H1 (cell line): ENCODE results near the gene KNDC1. TPM values are rescaled to one million over a fixed set of nuclear protein-coding genes. Genes with fewer than 3 reads are reported as not detected.

Source experiments
- CTCF ChIA-PET: fragments of 300-600 bp; sonication (Branson Sonifier 250); formaldehyde crosslinking; loops from one replicate; lab custom pipeline; 2021; ENCODE audit not compliant: partially characterized antibody; lab: Charles Lee
- POLR2A ChIA-PET: fragments of 300-600 bp; sonication (Branson Sonifier 250); formaldehyde crosslinking; loops from one replicate; lab custom pipeline; 2021; ENCODE audit warnings: inconsistent platforms; ENCODE audit not compliant: partially characterized antibody; lab: Charles Lee
- DNase-seq, 2 experiments: peaks; one replicate each; pipeline versions ENCODE4 v3.0.0 to v3.0.0-alpha.2; 2010 to 2022; ENCODE audit warnings: low spot score in 2 of 2, low read depth in 1 of 2, mixed read lengths in 1 of 2
- FAIRE-seq: peaks from 2 replicates; lab custom pipeline; 2011; peaks lifted over from hg19 to GRCh38; lab: Jason Lieb, UNC
- H2AFZ ChIP-seq: 2 replicates; pipeline ENCODE4 v1.8.1; 2012; ENCODE audit warnings: low read length, inconsistent platforms
- H2AK5ac ChIP-seq: 2 replicates; pipeline ENCODE4 v1.6.1; 2013; ENCODE audit warnings: low read depth, low read length
- H2BK120ac ChIP-seq: replicated peaks from 2 replicates; pipeline ENCODE3; 2013; ENCODE audit warnings: low read depth, low read length, inconsistent platforms
- H2BK12ac ChIP-seq: 2 replicates; pipeline ENCODE4 v1.6.1; 2013; ENCODE audit warnings: low read depth, low read length
- H2BK15ac ChIP-seq: 2 replicates; pipeline ENCODE4 v1.6.1; 2013; ENCODE audit warnings: low read length
- H2BK20ac ChIP-seq: 2 replicates; pipeline ENCODE4 v1.6.1; 2013; ENCODE audit warnings: low read length
- H2BK5ac ChIP-seq: 2 replicates; pipeline ENCODE4 v1.6.1; 2013; ENCODE audit warnings: low read depth, low read length
- H3K14ac ChIP-seq: 2 replicates; pipeline ENCODE4 v1.6.1; 2013; ENCODE audit warnings: inconsistent platforms; ENCODE audit not compliant: insufficient read length
- H3K18ac ChIP-seq: 2 replicates; pipeline ENCODE4 v1.6.1; 2013; ENCODE audit warnings: low read length; ENCODE audit errors: extremely low read depth
- H3K23ac ChIP-seq: 2 replicates; pipeline ENCODE4 v1.6.1; 2013; ENCODE audit warnings: inconsistent platforms; ENCODE audit not compliant: insufficient read length
- H3K23me2 ChIP-seq: 2 replicates; pipeline ENCODE4 v1.6.1; 2013; ENCODE audit warnings: low read depth, low read length
- H3K27ac ChIP-seq: 2 replicates; pipeline ENCODE4 v1.6.1; 2011; ENCODE audit warnings: low read depth, low read length, inconsistent platforms
- H3K27me3 ChIP-seq, 4 experiments: replicated peaks in 1 of 4; 1 replicate in 1 of 4; 2 replicates in 3 of 4; pipeline versions ENCODE4 v1.6.1 to v1.8.1; 2011 to 2013; ENCODE audit warnings: low read length in 3 of 4, mild to moderate bottlenecking in 3 of 4, inconsistent platforms in 2 of 4, mixed read lengths in 2 of 4, moderate library complexity in 1 of 4; ENCODE audit not compliant: control insufficient read depth in 3 of 4, insufficient read depth in 3 of 4; ENCODE audit errors: extremely low read depth in 1 of 4
- H3K36me3 ChIP-seq, 4 experiments: 2 replicates each; pipeline versions ENCODE4 v1.6.1 to v1.8.1; 2011 to 2013; ENCODE audit warnings: mild to moderate bottlenecking in 4 of 4, low read length in 3 of 4, moderate library complexity in 2 of 4, control low read depth in 1 of 4, inconsistent platforms in 1 of 4; ENCODE audit not compliant: insufficient read depth in 4 of 4, control insufficient read depth in 2 of 4
- H3K4ac ChIP-seq: replicated peaks from 2 replicates; pipeline ENCODE3; 2013; ENCODE audit warnings: low read length, low read depth, mixed read lengths, inconsistent platforms; ENCODE audit not compliant: insufficient read length
- H3K4me1 ChIP-seq, 4 experiments: replicated peaks in 1 of 4; 1 replicate in 1 of 4; 2 replicates in 3 of 4; pipeline versions ENCODE4 v1.6.1 to v1.8.1; 2011 to 2013; ENCODE audit warnings: low read length in 3 of 4, inconsistent platforms in 2 of 4, mixed read lengths in 1 of 4; ENCODE audit not compliant: insufficient read depth in 4 of 4, control insufficient read depth in 3 of 4
- H3K4me2 ChIP-seq, 2 experiments: 2 replicates each; pipeline versions ENCODE4 v1.6.1 to v1.8.1; 2011 to 2013; ENCODE audit warnings: low read depth in 2 of 2, low read length in 2 of 2, control low read depth in 1 of 2, inconsistent platforms in 1 of 2, mild to moderate bottlenecking in 1 of 2; ENCODE audit not compliant: insufficient read depth in 1 of 2
- H3K4me3 ChIP-seq, 4 experiments: fragments of 200-600, 300-600 bp in 1 of 4; sonication (generic), shearing (Covaris generic), sonication (Bioruptor Twin) in 1 of 4; 2 replicates each; pipeline versions ENCODE4 v1.5.1 to v1.8.1; 2011 to 2016; ENCODE audit warnings: low read length in 4 of 4, low read depth in 3 of 4, control low read depth in 2 of 4, inconsistent platforms in 2 of 4, mild to moderate bottlenecking in 2 of 4, mixed read lengths in 1 of 4, moderate library complexity in 1 of 4; ENCODE audit not compliant: insufficient read depth in 2 of 4; ENCODE audit errors: extremely low read depth in 1 of 4
- H3K56ac ChIP-seq: replicated peaks from 2 replicates; pipeline ENCODE3; 2013; ENCODE audit warnings: low read depth, mild to moderate bottlenecking, mixed read lengths, low read length, inconsistent platforms; ENCODE audit not compliant: insufficient read length
- H3K79me1 ChIP-seq: 2 replicates; pipeline ENCODE4 v1.6.1; 2013; ENCODE audit warnings: low read depth, low read length, control low read depth
- H3K79me2 ChIP-seq, 2 experiments: 2 replicates each; pipeline versions ENCODE4 v1.6.1 to v1.8.1; 2012 to 2013; ENCODE audit warnings: low read length in 2 of 2, mild to moderate bottlenecking in 2 of 2, inconsistent platforms in 1 of 2; ENCODE audit not compliant: insufficient read depth in 2 of 2, control insufficient read depth in 1 of 2
- H3K9ac ChIP-seq, 4 experiments: replicated peaks in 1 of 4; 1 replicate in 1 of 4; 2 replicates in 3 of 4; pipeline versions ENCODE4 v1.6.1 to v1.8.1; 2011 to 2013; ENCODE audit warnings: low read depth in 3 of 4, low read length in 3 of 4, control low read depth in 2 of 4, mild to moderate bottlenecking in 2 of 4, moderate library complexity in 2 of 4, inconsistent platforms in 1 of 4; ENCODE audit errors: extremely low read depth in 1 of 4
- H3K9me3 ChIP-seq, 2 experiments: 2 replicates each; pipeline versions ENCODE4 v1.6.1 to v1.8.1; 2012 to 2013; ENCODE audit warnings: mild to moderate bottlenecking in 2 of 2, moderate library complexity in 2 of 2, control low read depth in 1 of 2, inconsistent platforms in 1 of 2, low read depth in 1 of 2, low read length in 1 of 2, mixed read lengths in 1 of 2; ENCODE audit not compliant: insufficient read depth in 2 of 2
- H4K20me1 ChIP-seq, 2 experiments: replicated peaks in 1 of 2; 2 replicates each; pipeline versions ENCODE3 to v1.8.1; 2011 to 2013; ENCODE audit warnings: inconsistent platforms in 2 of 2, low read length in 2 of 2, mild to moderate bottlenecking in 1 of 2; ENCODE audit not compliant: insufficient read depth in 2 of 2, control insufficient read depth in 1 of 2
- H4K5ac ChIP-seq: 2 replicates; pipeline ENCODE4 v1.6.1; 2013; ENCODE audit warnings: low read length, low read depth, mixed read lengths, inconsistent platforms; ENCODE audit not compliant: insufficient read length
- H4K8ac ChIP-seq: 2 replicates; pipeline ENCODE4 v1.8.0; 2013; ENCODE audit warnings: mild to moderate bottlenecking, moderate library complexity, low read length, inconsistent platforms; ENCODE audit not compliant: insufficient read depth; ENCODE audit errors: extremely low read depth
- H4K91ac ChIP-seq: replicated peaks from 2 replicates; pipeline ENCODE3; 2013; ENCODE audit warnings: low read length, mixed read lengths, inconsistent platforms; ENCODE audit not compliant: insufficient read length
- BCL11A ChIP-seq, 2 experiments: IDR thresholded peaks; one replicate each; pipeline ENCODE4 v1.6.1; 2011; ENCODE audit warnings: low read depth in 2 of 2, low read length in 2 of 2, mild to moderate bottlenecking in 2 of 2
- CBX5 ChIP-seq: fragments of 300-800, 300-1000 bp; sonication (generic); IDR thresholded peaks from 2 replicates; pipeline ENCODE4 v1.7.1; 2016; ENCODE audit warnings: antibody characterized with exemption, low read length, low read depth
- FOSL1 ChIP-seq: IDR thresholded peaks from 2 replicates; pipeline ENCODE4 v1.6.1; 2011; ENCODE audit warnings: mild to moderate bottlenecking, low read depth, low read length, moderate library complexity; ENCODE audit not compliant: insufficient read depth
- HDAC6 ChIP-seq: IDR thresholded peaks from one replicate; pipeline ENCODE4 v1.7.1; 2012; ENCODE audit warnings: low read depth, mild to moderate bottlenecking, inconsistent platforms, low read length, moderate library complexity
- KDM1A ChIP-seq: fragments of 200-600, 300-600 bp; sonication (generic); IDR thresholded peaks from 2 replicates; pipeline ENCODE4 v1.7.1; 2016; ENCODE audit warnings: mild to moderate bottlenecking, low read length, borderline replicate concordance
- NRF1 ChIP-seq: IDR thresholded peaks from 2 replicates; pipeline ENCODE4 v1.6.1; 2011; ENCODE audit warnings: mild to moderate bottlenecking, low read depth, low read length, improper control_type of control experiment
- POLR2AphosphoS5 ChIP-seq: IDR thresholded peaks from 2 replicates; pipeline ENCODE4 v1.6.1; 2011; ENCODE audit warnings: low read depth, low read length
- SIRT6 ChIP-seq: IDR thresholded peaks from one replicate; pipeline ENCODE4 v1.7.1; 2012; ENCODE audit warnings: low read length, inconsistent platforms
- SP1 ChIP-seq: IDR thresholded peaks from 2 replicates; pipeline ENCODE4 v1.6.1; 2011; ENCODE audit warnings: low read depth, low read length
- SUZ12 ChIP-seq: fragments of 200-600 bp; sonication (generic); IDR thresholded peaks from 2 replicates; pipeline ENCODE4 v1.6.1; 2012; ENCODE audit warnings: mild to moderate bottlenecking, inconsistent platforms, low read length, moderate library complexity, mixed read lengths
- TAF7 ChIP-seq: optimal IDR thresholded peaks from 2 replicates; pipeline ENCODE3; 2011; ENCODE audit warnings: low read depth, mild to moderate bottlenecking, inconsistent platforms, low read length, moderate library complexity, borderline replicate concordance
- WGBS, 2 experiments: shearing (Covaris generic) in 1 of 2; methylation state at CpG; one replicate each; pipeline versions ENCODE4 v1.1.6 to v1.1.7; 2013 to 2015; ENCODE audit warnings: low lambda C conversion rate in 2 of 2, mixed read lengths in 2 of 2, inconsistent platforms in 1 of 2, low coverage in 1 of 2, missing lambda C conversion rate in 1 of 2; ENCODE audit not compliant: insufficient replicate concordance in 2 of 2, insufficient coverage in 1 of 2, insufficient read length in 1 of 2; ENCODE audit errors: extremely low coverage in 1 of 2, missing lambda C conversion rate in 1 of 2; 5-methylcytosine and 5-hydroxymethylcytosine counted together
- polyA plus RNA-seq, 7 experiments: library from polyadenylated mRNA; depleted of rRNA in 3 of 7; stranded (reverse) in 5 of 7; unstranded in 2 of 7; fragments of >200 nt in 5 of 7; fragments of 200-250 nt in 2 of 7; gene quantifications; 1 replicate in 5 of 7; 2 replicates in 1 of 7; 4 replicates in 1 of 7; pipeline versions ENCODE4 v1.2.1 to v1.2.3, GENCODE V29; 2011 to 2013; ENCODE audit warnings: missing spikeins in 2 of 7, mixed read lengths in 2 of 7
- total RNA-seq: library from RNA; stranded (reverse); fragmentation: NEBNext Ultra II Directional; extraction: Animal tissue kit (Norgen Biotek cat#: 25700); gene quantifications from 2 replicates; pipeline ENCODE4 v1.2.1, GENCODE V29; 2021

The KNDC1 gene
- total and polyA plus RNA-seq, 2 of the 8 experiments (the other 6 are each of a cell fraction or from before 2014, with no cell fraction given), result 7.5 to 16.7 TPM

DNA sequence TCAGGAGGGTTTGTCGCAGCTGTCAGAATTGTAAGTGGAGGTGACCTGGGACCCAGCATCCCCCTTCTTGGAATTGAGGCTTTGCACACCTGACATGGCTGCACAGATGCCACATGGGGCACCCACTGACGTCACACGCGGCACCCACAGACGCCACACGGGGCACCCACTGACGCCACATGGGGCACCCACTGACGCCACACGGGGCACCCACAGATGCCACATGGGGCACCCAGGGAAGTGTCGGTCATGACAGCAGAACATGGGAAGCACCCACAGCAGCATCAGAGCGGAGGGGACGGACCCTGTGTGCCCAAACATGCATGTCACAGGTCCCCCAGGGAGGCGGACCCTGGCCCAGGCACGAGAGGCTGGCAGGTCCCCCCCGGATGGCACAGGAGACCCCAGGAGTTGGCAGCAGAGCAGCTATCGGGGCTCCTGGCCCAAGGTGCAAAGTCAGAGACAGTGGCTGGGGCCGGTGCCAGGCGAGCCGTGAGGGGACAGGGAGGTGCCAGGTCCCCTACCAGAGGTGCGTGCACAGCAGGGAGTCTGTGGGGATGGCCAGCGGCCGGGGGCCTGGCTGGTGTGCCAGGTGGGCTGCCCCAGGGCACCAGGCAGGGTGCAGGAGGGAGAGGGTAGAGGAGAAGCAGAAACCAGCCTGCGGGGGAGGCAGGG is 21.1 kb downstream of the KNDC1 start:
- H3K27me3 ChIP-seq, result no peaks in the 10 kb centered on the region
- FAIRE-seq (no peak), DNase-seq (no peak)
- ChIA-PET POLR2A (interaction anchor here (0.7 to 2.4 kb wide), 6 partner anchors 16 to 37 kb away, joined by 3 to 10 read pairs (median 3); no protein-coding TSS in a partner anchor), CTCF (interaction anchor here (0.8 to 1.5 kb wide), 5 partner anchors 15 to 37 kb away, joined by 3 to 9 read pairs (median 4); no protein-coding TSS in a partner anchor)
- H2BK20ac ChIP-seq, result no peak overlapping the region
- H4K8ac ChIP-seq, result no peak overlapping the region
- no peak overlapping the region for H3K9ac ChIP-seq
- no peak overlapping the region for H4K5ac ChIP-seq
- no peak overlapping the region for H3K4me2 ChIP-seq
- no peak overlapping the region for H3K56ac ChIP-seq
- peaks cover 0 to 16% of the 10 kb centered on the region in 2 experiments for H4K20me1 ChIP-seq
- H3K79me1 ChIP-seq, result no peaks in the 10 kb centered on the region
- H2BK12ac ChIP-seq, result no peak overlapping the region
- H2AK5ac ChIP-seq, result no peak overlapping the region
- H3K4ac ChIP-seq, result no peak overlapping the region
- H3K4me3 ChIP-seq, result no peak overlapping the region
- H3K36me3 ChIP-seq, result peaks cover 0 to 16% (median 9%) of the 10 kb centered on the region in 4 experiments; a peak in 4 of 8 replicates
- H3K79me2 ChIP-seq, result no peaks in the 10 kb centered on the region
- H3K9me3 ChIP-seq, result peaks cover 10 to 22% of the 10 kb centered on the region in 2 experiments
- peaks cover 10% of the 10 kb centered on the region for H3K23me2 ChIP-seq
- no peak overlapping the region for H2AFZ ChIP-seq
- no peak overlapping the region for H3K23ac ChIP-seq
- no peak overlapping the region for H2BK15ac ChIP-seq
- no peak overlapping the region for H2BK120ac ChIP-seq
- H2BK5ac ChIP-seq, result no peak overlapping the region
- H4K91ac ChIP-seq, result no peak overlapping the region
- 93% methylated on average over 23 of the region's 23 CpGs; no CpG with 5 or more reads in 1 of the 2 experiments for WGBS, 2 experiments
- H3K4me1 ChIP-seq, result no peaks in the 10 kb centered on the region
- H3K14ac ChIP-seq, result no peak overlapping the region
- H3K27ac ChIP-seq, result no peak overlapping the region
- no peak overlapping the region; the same call in 1 of the 2 replicates for H3K18ac ChIP-seq
- TF ChIP-seq KDM1A, result no peak
- TF ChIP-seq SIRT6, result no peak
- no peak for TF ChIP-seq TAF7
- TF ChIP-seq CBX5, result no peak
- no peak for TF ChIP-seq HDAC6
- no peak for TF ChIP-seq POLR2AphosphoS5
- no peak for TF ChIP-seq NRF1
- TF ChIP-seq BCL11A (IDR thresholded peaks at IDR 0.05; ENCODE audit: low read depth in 2 of 2, low read length in 2 of 2), result no peak
- no peak for TF ChIP-seq FOSL1
- TF ChIP-seq SUZ12, result no peak
- TF ChIP-seq SP1, result no peak
